NCI-H446 treated with DMSO at 0.1 percent for 48 hours (cell line): ENCODE results near the gene KRTAP9-1.
"Not testable (repeated sequence)": the region's sequence is repeated elsewhere in the genome, so short reads cannot be mapped to it uniquely, and the experiment has no call there.

Experiments
- DNase-seq: peaks from one replicate; lab custom pipeline; 2025; lab: John Stamatoyannopoulos, UW

Gene KRTAP9-1

DNA sequence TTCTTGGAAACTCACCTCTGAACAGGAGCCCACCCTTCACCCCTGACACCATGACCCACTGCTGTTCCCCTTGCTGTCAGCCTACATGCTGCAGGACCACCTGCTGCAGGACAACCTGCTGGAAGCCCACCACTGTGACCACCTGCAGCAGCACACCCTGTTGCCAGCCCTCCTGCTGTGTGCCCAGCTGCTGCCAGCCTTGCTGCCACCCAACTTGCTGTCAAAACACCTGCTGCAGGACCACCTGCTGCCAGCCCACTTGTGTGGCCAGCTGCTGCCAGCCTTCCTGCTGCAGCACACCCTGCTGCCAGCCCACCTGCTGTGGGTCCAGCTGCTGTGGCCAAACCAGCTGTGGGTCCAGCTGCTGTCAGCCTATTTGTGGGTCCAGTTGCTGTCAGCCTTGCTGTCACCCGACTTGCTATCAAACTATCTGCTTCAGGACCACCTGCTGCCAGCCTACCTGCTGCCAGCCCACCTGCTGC is at the start of gene KRTAP9-1:
KRTAP9-1 (plus strand) TSS at position 51 of the 482 bp plus-strand sequence; CDS start at position 51, 0 bp downstream.
- not testable (repeated sequence) for DNase-seq

- DNase-seq: no peak
These were observed 49.1 kb upstream of the KRTAP9-1 start, which contains the start of gene KRTAP4-6 for GRCh38 chr17:41140360-41141131. Gene KRTAP4-6 (minus strand): TSS chr17:41140544. CDS start chr17:41140487, 57 bp downstream.

GRCh38 chr17:41141361-41141760 is 48.3 kb upstream of the KRTAP9-1 start:
- no peak for DNase-seq

- no peak for DNase-seq
These were observed 44.8 kb upstream of the KRTAP9-1 start for GRCh38 chr17:41144846-41145245.

DNA sequence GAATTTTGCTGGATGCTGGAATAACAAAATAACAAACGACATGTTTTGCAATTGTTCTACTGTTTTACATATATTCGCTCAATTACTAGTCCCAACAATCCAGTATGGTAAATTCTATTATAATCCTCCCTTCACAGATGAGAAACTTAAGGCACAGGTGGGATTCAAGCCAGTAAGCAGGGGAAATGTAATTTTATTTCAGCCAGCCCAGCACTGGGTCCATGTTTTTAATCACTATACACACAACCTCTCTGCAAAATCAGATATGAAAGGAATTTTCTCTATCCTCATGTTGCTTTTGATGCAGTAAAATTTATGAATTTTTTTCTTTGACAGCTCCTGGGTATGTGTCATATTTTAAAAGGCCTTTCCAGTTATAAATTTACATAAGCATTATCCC is 44.4 kb upstream of the KRTAP9-1 start:
- DNase-seq: no peak

- no peak for DNase-seq
These were observed 42.0 kb upstream of the KRTAP9-1 start for GRCh38 chr17:41147531-41148204.

DNA sequence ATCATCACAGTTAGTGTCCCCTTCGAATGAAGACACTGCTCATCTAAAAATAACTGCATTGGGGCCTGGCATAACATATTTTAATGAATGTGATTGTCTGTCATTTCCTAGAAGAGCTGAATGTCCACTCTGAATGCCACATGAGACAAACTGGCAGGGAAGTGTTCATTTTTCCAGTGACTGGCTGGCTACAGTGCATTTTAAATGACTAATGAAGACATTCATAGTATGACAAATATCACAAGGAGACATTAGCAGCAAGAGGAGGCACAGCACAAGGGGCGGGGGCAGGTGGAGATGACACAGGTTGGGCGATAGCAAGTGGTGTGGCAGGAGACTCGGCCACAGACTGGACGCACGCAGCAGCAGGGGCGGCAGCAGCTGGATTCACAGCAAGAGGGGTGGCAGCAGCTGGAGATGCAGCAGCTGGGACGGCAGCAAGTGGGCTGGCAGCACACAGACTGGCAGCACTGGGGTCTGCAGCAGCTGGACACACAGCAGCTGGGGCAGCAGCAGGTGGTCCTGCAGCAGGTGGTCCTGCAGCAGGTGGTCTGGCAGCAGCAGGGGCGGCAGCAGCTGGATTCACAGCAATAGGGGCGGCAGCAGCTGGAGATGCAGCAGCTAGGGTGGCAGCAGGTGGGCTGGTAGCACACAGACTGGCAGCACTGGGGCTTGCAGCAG is 40.6 kb upstream of the KRTAP9-1 start:
- not testable (repeated sequence) for DNase-seq

GRCh38 chr17:41149652-41149985 is 40.1 kb upstream of the KRTAP9-1 start, which contains the start of gene KRTAP4-5:
Gene KRTAP4-5 (minus strand): TSS chr17:41149825. CDS start chr17:41149767, 58 bp downstream.
- DNase-seq: no peak

DNA sequence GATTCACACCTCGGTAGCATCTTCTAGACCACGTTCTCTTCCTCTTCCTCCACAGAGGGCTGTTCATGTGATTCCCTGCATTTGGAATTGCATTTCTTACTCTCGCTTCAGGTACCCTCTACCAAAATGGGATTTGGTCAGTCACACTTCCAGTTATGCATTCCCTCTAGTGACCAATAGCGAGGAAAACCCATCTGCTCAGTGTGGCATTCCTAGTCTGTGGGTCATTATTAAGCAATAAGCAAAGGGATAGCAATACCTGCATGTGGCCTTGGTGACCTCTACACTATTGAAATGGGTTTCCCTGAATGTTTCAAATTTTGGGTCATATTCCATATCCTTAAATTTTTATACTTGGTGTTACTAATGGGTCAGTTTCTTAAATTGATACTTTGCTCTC is 39.7 kb upstream of the KRTAP9-1 start:
- DNase-seq: no peak

- DNase-seq: no peak
These were observed 38.2 kb upstream of the KRTAP9-1 start for GRCh38 chr17:41151525-41151924.

GRCh38 chr17:41153856-41154255 is 35.8 kb upstream of the KRTAP9-1 start:
- DNase-seq: no peak

DNA sequence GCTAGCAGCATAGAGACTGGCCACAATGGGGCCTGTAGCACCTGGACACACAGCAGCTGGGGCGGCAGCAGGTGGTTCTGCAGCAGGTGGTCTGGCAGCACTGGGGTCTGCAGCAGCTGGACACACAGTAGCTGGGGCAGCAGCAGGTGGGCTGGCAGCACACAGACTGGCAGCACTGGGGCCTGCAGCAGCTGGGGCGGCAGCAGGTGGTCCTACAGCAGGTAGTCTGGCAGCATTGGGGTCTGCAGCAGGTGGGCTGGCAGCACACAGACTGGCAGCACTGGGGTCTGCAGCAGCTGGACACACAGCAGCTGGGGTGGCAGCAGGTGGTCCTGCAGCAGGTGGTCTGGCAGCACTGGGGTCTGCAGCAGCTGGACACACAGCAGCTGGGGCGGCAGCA is 29.5 kb upstream of the KRTAP9-1 start:
- not testable (repeated sequence) for DNase-seq

DNA sequence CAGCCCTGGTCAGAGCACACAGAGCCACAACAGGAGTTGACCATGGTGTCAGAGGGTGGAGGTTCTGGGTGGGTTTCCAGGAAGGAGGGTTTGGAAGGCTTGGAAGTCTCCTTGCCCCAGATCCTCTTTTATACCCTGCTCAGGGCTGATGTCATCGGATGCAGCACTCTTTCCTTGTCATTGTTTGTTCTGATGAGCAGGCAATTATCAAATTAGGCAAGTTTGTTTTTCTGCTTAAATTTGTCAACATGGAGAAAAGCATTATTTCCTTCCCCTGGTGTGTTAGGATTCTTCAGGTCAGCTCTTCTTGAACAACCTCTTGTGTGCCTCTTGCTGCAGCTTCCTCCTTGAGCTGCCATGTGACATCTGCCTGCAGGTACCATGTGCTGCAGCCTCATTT is 29.0 kb upstream of the KRTAP9-1 start, which contains the start of gene KRTAP4-4:
KRTAP4-4 (minus strand) TSS at position 101 of the 400 bp plus-strand sequence; CDS start at position 44, 57 bp downstream.
- DNase-seq: no peak

- no peak for DNase-seq
These were observed 25.9 kb upstream of the KRTAP9-1 start for GRCh38 chr17:41163828-41164227.

GRCh38 chr17:41167561-41167960 is 22.1 kb upstream of the KRTAP9-1 start:
- DNase-seq: no peak

DNA sequence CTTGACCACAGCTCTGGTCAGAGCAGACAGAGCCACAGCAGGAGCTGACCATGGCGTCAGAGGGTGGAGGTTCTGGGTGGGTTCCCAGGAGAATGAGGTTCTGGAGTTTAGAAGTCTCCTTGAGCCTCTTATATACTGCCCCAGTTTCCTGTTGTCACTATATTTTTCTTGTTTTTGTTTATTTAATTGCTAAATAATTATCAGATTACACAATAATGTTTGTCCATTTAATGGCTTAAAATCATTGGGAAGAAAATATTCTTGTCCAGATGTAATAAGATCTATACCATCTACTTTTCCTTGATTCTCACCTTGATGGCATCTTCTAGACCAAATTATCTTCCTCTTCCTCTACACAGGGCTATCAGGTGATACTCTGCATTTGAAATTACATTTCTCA is 21.6 kb upstream of the KRTAP9-1 start, which contains the start of gene KRTAP4-3:
KRTAP4-3 (minus strand) TSS at position 101 of the 400 bp plus-strand sequence; CDS start at position 52, 49 bp downstream.
- DNase-seq: no peak

- DNase-seq: no peak
These were observed 17.8 kb upstream of the KRTAP9-1 start for GRCh38 chr17:41171886-41172285.

GRCh38 chr17:41176744-41177387 is 12.8 kb upstream of the KRTAP9-1 start:
- no peak for DNase-seq

GRCh38 chr17:41177727-41178271 is 11.9 kb upstream of the KRTAP9-1 start, which contains the start of gene KRTAP4-2:
Gene KRTAP4-2 (minus strand): TSS chr17:41178221. CDS start chr17:41178164, 57 bp downstream.
- DNase-seq: no peak

GRCh38 chr17:41178341-41178740 is 11.3 kb upstream of the KRTAP9-1 start:
- no peak for DNase-seq
